Neural cell (in vitro differentiated cells): ENCODE data around the gene VPS26A. TPM values are rescaled to one million over a fixed set of nuclear protein-coding genes. Genes with fewer than 3 reads are reported as not detected.
"Not testable (repeated sequence)": the region's sequence is repeated elsewhere in the genome, so short reads cannot be mapped to it uniquely, and the experiment has no call there.

ENCODE experiments used
- H2AFZ ChIP-seq: fragments of 200-600, 300-800 bp; sonication (generic), shearing (Covaris generic); 2 replicates; pipeline ENCODE4 v1.6.0; 2014; ENCODE audit warnings: low read depth, mild to moderate bottlenecking, antibody characterized with exemption, low read length, moderate library complexity
- H3F3A ChIP-seq: fragments of 200-600 bp; shearing (Covaris generic); 2 replicates; pipeline ENCODE4 v1.6.1; 2016; ENCODE audit warnings: mild to moderate bottlenecking, moderate library complexity, mixed read lengths, antibody characterized with exemption, low read length; ENCODE audit not compliant: insufficient read depth, poor library complexity, severe bottlenecking
- H3K27ac ChIP-seq: fragments of 200-600, 300-800 bp; sonication (generic), shearing (Covaris generic); 2 replicates; pipeline ENCODE4 v1.5.1; 2014; ENCODE audit warnings: mild to moderate bottlenecking, low read length, moderate library complexity
- H3K27me3 ChIP-seq: fragments of 300-800, 200-600 bp; sonication (generic), shearing (Covaris generic); 2 replicates; pipeline ENCODE4 v1.6.0; 2014; ENCODE audit warnings: mild to moderate bottlenecking, low read depth, low read length, moderate library complexity; ENCODE audit not compliant: insufficient read depth
- H3K36me3 ChIP-seq: fragments of 300-800, 200-600 bp; sonication (generic), shearing (Covaris generic); 2 replicates; pipeline ENCODE4 v1.5.1; 2014; ENCODE audit warnings: mild to moderate bottlenecking, antibody characterized with exemption, low read length, moderate library complexity; ENCODE audit not compliant: insufficient read depth
- H3K4me2 ChIP-seq: fragments of 300-800, 200-600 bp; sonication (generic), shearing (Covaris generic); 2 replicates; pipeline ENCODE4 v1.6.0; 2014; ENCODE audit warnings: mild to moderate bottlenecking, low read length
- H3K4me3 ChIP-seq: fragments of 300-800, 200-600 bp; sonication (generic), shearing (Covaris generic); 2 replicates; pipeline ENCODE4 v1.5.1; 2014; ENCODE audit warnings: mild to moderate bottlenecking, low read length, moderate library complexity
- H3K79me2 ChIP-seq: fragments of 200-600 bp; shearing (Covaris generic); replicated peaks from 2 replicates; pipeline ENCODE4 v1.6.0; 2014; ENCODE audit warnings: mild to moderate bottlenecking, low read length, moderate library complexity; ENCODE audit not compliant: insufficient read depth
- H3K9ac ChIP-seq: fragments of 300-800, 200-600 bp; sonication (generic), shearing (Covaris generic); 2 replicates; pipeline ENCODE4 v1.6.1; 2016; ENCODE audit warnings: mild to moderate bottlenecking, low read length, mixed read lengths
- H3K9me2 ChIP-seq: fragments of 200-600 bp; shearing (Covaris generic); 2 replicates; pipeline ENCODE4 v1.6.1; 2016; ENCODE audit warnings: mild to moderate bottlenecking, low read length, mixed read lengths; ENCODE audit not compliant: insufficient read depth
- H3K9me3 ChIP-seq: fragments of 200-600, 300-800 bp; sonication (generic), shearing (Covaris generic); 2 replicates; pipeline ENCODE4 v1.6.1; 2016; ENCODE audit warnings: mild to moderate bottlenecking, mixed run types, low read length, moderate library complexity, mixed read lengths
- H4K20me1 ChIP-seq: fragments of 200-600 bp; shearing (Covaris generic); 2 replicates; pipeline ENCODE4 v1.6.1; 2016; ENCODE audit warnings: mild to moderate bottlenecking, mixed run types; ENCODE audit not compliant: insufficient read depth
- CTCF ChIP-seq: fragments of 450-650 bp; IDR thresholded peaks from 2 replicates; pipeline ENCODE4 v1.5.1; 2014; ENCODE audit warnings: antibody characterized with exemption, mild to moderate bottlenecking, moderate library complexity; ENCODE audit not compliant: poor library complexity, severe bottlenecking
- EP300 ChIP-seq: fragments of 450-650 bp; conservative IDR thresholded peaks from 2 replicates; pipeline ENCODE4 v1.6.1; 2014; ENCODE audit warnings: antibody characterized with exemption, mild to moderate bottlenecking, moderate library complexity; ENCODE audit not compliant: poor library complexity, severe bottlenecking
- EZH2 ChIP-seq: fragments of 200-600, 300-800 bp; shearing (Covaris generic), sonication (generic); IDR thresholded peaks from 2 replicates; pipeline ENCODE4 v1.6.1; 2014; ENCODE audit warnings: antibody characterized with exemption, low read length, borderline replicate concordance, mild to moderate bottlenecking; ENCODE audit not compliant: insufficient read depth, poor library complexity, severe bottlenecking
- MXI1 ChIP-seq: fragments of 450-650 bp; conservative IDR thresholded peaks from 2 replicates; pipeline ENCODE4 v1.6.1; 2014; ENCODE audit warnings: antibody characterized with exemption, mild to moderate bottlenecking; ENCODE audit not compliant: poor library complexity, severe bottlenecking
- POLR2AphosphoS5 ChIP-seq: IDR thresholded peaks from 2 replicates; pipeline ENCODE4 v1.6.1; 2012
- RAD21 ChIP-seq: fragments of 450-650 bp; conservative IDR thresholded peaks from 2 replicates; pipeline ENCODE4 v1.6.1; 2014; ENCODE audit warnings: antibody characterized with exemption, mild to moderate bottlenecking, moderate library complexity
- REST ChIP-seq: IDR thresholded peaks from 2 replicates; pipeline ENCODE4 v1.6.1; 2012; ENCODE audit warnings: borderline replicate concordance
- SMC3 ChIP-seq: fragments of 450-650 bp; conservative IDR thresholded peaks from 2 replicates; pipeline ENCODE4 v1.6.1; 2014; ENCODE audit warnings: antibody characterized with exemption, mild to moderate bottlenecking, moderate library complexity; ENCODE audit not compliant: poor library complexity
- TAF1 ChIP-seq: IDR thresholded peaks from 2 replicates; pipeline ENCODE4 v1.6.1; 2012; ENCODE audit warnings: low read depth
- polyA plus RNA-seq: library from polyadenylated mRNA; depleted of rRNA; stranded (reverse); fragments of >200 nt; gene quantifications from 2 replicates; pipeline ENCODE4 v1.2.3, GENCODE V29; 2014

VPS26A gene
- polyA plus RNA-seq, 1 donor from 2014 or later, result 48.9 TPM

GRCh38 chr10:69168493-69168892, 44.5 kb downstream of the VPS26A start:
- Histone ChIP-seq H3K9ac (no peak overlapping the region), H3K9me2 (no peaks in the 10 kb centered on the region), H3F3A (no peaks in the 10 kb centered on the region), H3K9me3 (no peaks in the 10 kb centered on the region), H3K27ac (no peak overlapping the region), H3K36me3 (no peaks in the 10 kb centered on the region), H3K4me3 (no peak overlapping the region), H3K79me2 (no peaks in the 10 kb centered on the region), H3K4me2 (no peak overlapping the region), H3K27me3 (no peaks in the 10 kb centered on the region), H2AFZ (no peak overlapping the region), H4K20me1 (no peaks in the 10 kb centered on the region)
- TF ChIP-seq REST (no peak), MXI1 (no peak)

GRCh38 chr10:69172241-69172982, 48.4 kb downstream of the VPS26A start:
- Histone ChIP-seq H3K27me3 (no peaks in the 10 kb centered on the region), H3K9me3 (no peaks in the 10 kb centered on the region), H3K27ac (no peak overlapping the region), H3K79me2 (no peaks in the 10 kb centered on the region), H3K36me3 (no peaks in the 10 kb centered on the region), H3K4me2 (no peak overlapping the region), H4K20me1 (no peaks in the 10 kb centered on the region), H3K9ac (no peak overlapping the region), H3K4me3 (no peak overlapping the region), H3K9me2 (no peaks in the 10 kb centered on the region), H3F3A (no peaks in the 10 kb centered on the region), H2AFZ (no peak overlapping the region)
- TF ChIP-seq REST, result no peak
- no peak for TF ChIP-seq EP300
- TF ChIP-seq POLR2AphosphoS5, result no peak
- TF ChIP-seq EZH2, result no peak
- no peak for TF ChIP-seq MXI1
- no peak for TF ChIP-seq RAD21
- TF ChIP-seq CTCF, result no peak
- no peak for TF ChIP-seq TAF1
- TF ChIP-seq SMC3, result no peak

GRCh38 chr10:69175326-69175725, 51.3 kb downstream of the VPS26A start:
- H3K4me3 ChIP-seq, H3K79me2 ChIP-seq, H4K20me1 ChIP-seq, H3K9me2 ChIP-seq, H3K27ac ChIP-seq, H3K9me3 ChIP-seq, H3K4me2 ChIP-seq, H3K27me3 ChIP-seq, H3K36me3 ChIP-seq, H2AFZ ChIP-seq, H3K9ac ChIP-seq, H3F3A ChIP-seq: not testable (repeated sequence)
